ENCODE data around the gene GAL3ST2. TPM values are rescaled to one million over a fixed set of nuclear protein-coding genes. Genes with fewer than 3 reads are reported as not detected.

GAL3ST2 gene
- 0.09 TPM in 1 of 2 replicates, not detected in the other for total RNA-seq

DNA sequence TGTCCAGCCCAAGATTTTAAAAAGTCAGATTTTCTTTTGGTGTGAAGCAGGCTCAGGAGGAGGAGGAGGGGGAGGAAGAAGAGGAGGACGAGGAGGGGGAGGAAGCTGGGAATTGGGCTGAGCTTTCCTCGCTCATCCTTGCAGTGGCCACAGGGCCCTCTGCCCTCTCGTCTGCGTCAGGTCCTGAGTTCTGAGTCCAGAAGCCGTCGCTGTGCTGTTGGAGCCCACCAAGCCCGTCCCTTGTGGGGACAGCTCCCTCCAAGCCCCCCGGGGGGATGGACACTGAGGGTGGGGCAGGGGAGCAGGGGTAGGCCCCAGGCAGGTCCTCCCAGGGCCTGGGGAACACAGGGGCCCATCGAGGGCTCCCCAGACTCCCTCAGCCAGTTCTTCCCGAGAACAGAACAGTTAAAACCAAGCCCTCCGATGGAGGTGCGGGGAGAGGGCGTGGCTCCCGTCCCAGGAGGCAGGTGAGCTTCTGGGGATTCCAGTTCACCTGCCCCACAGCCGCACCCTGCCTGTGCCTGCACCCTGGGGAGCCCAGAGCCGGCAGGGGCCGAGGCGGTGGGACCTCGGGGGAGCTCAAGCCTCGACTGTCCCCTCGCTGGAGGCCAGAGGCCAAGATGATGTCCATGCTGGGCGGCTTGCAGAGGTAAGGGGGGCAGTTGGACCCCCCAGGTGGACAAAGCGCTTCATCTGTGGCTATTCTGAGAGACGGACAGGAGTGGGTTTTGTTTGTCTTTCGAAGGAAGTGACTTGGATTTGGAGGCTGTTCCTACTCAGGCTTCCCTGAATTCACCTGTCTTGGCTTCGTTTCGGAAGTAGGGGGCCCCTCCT, at the start of gene GAL3ST2:
GAL3ST2 (plus strand) TSS at position 487 of the 834 bp plus-strand sequence; CDS start at position 621, 134 bp downstream.

DNA sequence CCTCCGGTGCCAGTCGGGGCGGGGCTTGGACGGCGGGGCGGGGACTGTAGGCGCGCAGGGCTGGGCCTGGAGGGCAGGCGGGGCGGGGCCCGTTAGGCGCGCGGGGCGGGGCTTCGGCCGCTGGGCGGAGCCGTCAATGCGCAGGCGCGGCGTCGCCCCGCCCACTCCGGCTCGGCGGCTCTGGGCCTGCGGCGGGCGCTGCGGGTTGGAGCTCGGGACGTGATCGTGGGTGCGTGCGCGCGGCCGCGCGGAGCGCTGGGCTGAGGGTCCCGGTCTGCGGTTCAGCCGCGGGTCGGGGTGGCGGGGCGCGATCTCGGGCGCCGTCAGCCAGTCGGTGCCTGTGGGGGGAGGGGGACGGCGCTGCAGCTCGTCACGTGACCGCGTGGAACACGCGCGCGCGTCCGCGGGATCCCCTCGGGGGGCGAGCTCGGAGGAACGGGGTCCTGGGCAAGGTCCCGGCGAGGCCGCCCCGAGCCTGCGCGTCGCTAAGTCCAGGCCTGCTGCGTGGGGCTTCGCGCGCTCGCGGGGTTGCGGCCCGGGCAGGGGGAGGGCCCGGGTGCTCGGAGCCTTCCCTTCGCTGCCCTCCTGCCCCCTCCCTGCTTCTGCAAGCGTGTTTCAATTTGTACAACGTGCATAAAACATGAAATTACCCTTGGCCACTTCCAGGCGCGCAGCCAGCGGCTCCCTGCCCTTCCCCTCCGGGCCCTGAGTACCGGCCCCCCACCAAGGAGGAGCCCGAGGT, 42.0 kb upstream of the GAL3ST2 start, which contains the start of gene D2HGDH:
D2HGDH (plus strand) TSS at position 164 of the 742 bp plus-strand sequence. CDS start 595 bp downstream, outside the sequence.

DNA sequence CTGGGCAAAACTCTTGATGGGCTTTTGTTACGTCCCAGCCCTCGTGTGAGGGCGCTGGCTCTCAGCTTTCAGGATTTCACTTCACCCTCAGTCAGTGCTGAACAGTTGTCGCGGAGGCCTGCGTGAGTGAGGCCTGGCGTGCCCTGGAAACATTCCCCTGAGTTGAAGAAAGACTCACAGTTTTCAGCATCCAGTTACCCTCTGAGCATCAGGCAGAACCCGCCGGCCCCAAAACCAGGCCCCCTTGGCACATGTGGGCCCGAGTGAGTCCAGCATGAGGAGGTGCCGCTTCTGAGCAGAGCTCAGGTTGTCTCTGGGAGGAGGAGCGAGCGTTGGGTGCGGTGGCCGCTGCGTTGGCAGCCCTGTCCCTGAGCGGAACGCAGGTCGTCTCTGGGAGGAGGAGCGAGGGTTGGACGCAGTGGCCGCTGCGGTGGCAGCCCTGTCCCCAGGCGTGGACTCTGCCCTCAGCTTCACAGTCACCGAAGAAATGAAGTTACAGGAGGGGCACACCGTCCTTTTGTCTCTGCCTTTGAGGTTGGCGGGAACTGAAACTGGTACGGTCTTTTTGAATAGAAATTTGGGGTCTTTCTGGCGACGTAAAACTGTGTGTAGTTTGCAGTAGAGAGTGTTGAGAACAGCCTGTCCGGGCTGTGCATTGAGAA, 32.2 kb downstream of the GAL3ST2 start, which contains the start of gene NEU4:
NEU4 (plus strand) TSS at position 473 of the 662 bp plus-strand sequence. CDS start 5,292 bp downstream, outside the sequence.

Other genes starting within 250 kb of the GAL3ST2 start
- 29.8 and 51.2 TPM in 2 replicates for gene BOK, start 218.1 kb upstream of the GAL3ST2 start, total RNA-seq
- 48.9 and 50.4 TPM in 2 replicates for gene THAP4, start 139.7 kb upstream of the GAL3ST2 start, total RNA-seq
- 75.1 and 77.1 TPM in 2 replicates for gene ATG4B, start 139.1 kb upstream of the GAL3ST2 start, total RNA-seq
- 27.4 and 42.6 TPM in 2 replicates for gene DTYMK, start 90.0 kb upstream of the GAL3ST2 start, total RNA-seq
- 21.7 and 22.0 TPM in 2 replicates for gene ING5, start 74.8 kb upstream of the GAL3ST2 start, total RNA-seq
- 7.8 and 14.7 TPM in 2 replicates for gene D2HGDH, start 42.2 kb upstream of the GAL3ST2 start, total RNA-seq
- not detected in 2 replicates for gene NEU4, start 32.4 kb downstream of the GAL3ST2 start, total RNA-seq
- not detected in 2 replicates for gene PDCD1, start 82.1 kb downstream of the GAL3ST2 start, total RNA-seq
- not detected in 2 replicates for gene RTP5, start 92.9 kb downstream of the GAL3ST2 start, total RNA-seq

Measured in endothelial cell of coronary artery (primary cell).